OCI-LY3 (cell line): ENCODE results near the gene ACP7.

Source experiments
- CTCF ChIP-seq: fragments of 200-600, 300-600 bp; sonication (generic); IDR thresholded peaks from 2 replicates; pipeline ENCODE4 v1.5.1; 2014; ENCODE audit warnings: antibody characterized with exemption, low read length, low read depth
- EZH2phosphoT487 ChIP-seq: fragments of 200-600 bp; shearing (Covaris generic); IDR thresholded peaks from 2 replicates; pipeline ENCODE4 v1.6.1; 2018; ENCODE audit warnings: antibody characterized with exemption, mixed run types, low read depth

- TF ChIP-seq CTCF (no peak), EZH2phosphoT487 (no peak)
Measured at GRCh38 chr19:39156326-39157230, 72.4 kb downstream of the ACP7 start.
